Chondrocyte (in vitro differentiated cells): ENCODE data around the gene NR4A1. TPM values are rescaled to one million over a fixed set of nuclear protein-coding genes. Genes with fewer than 3 reads are reported as not detected.

Experiments used
- DNase-seq: peaks from one replicate; pipeline ENCODE4 v3.0.0; 2021; ENCODE audit warnings: mixed read lengths, low spot score
- H3K27ac Mint-ChIP-seq: one replicate; pipeline ENCODE4 v1.8.0; 2021; ENCODE audit warnings: mild to moderate bottlenecking, moderate library complexity, mixed read lengths; ENCODE audit not compliant: unreplicated experiment
- H3K27me3 Mint-ChIP-seq: 2 replicates; pipeline ENCODE4 v1.8.0; 2021; ENCODE audit warnings: low read depth, mixed read lengths
- H3K36me3 Mint-ChIP-seq: 2 replicates; pipeline ENCODE4 v1.8.0; 2021; ENCODE audit warnings: low read depth, mixed read lengths
- H3K4me1 Mint-ChIP-seq: 2 replicates; pipeline ENCODE4 v1.8.0; 2021; ENCODE audit warnings: low read depth, mild to moderate bottlenecking, mixed read lengths
- H3K4me3 Mint-ChIP-seq: one replicate; pipeline ENCODE4 v1.8.0; 2021; ENCODE audit warnings: mild to moderate bottlenecking, moderate library complexity, mixed read lengths; ENCODE audit not compliant: unreplicated experiment
- H3K9me3 Mint-ChIP-seq: 2 replicates; pipeline ENCODE4 v1.8.0; 2021; ENCODE audit warnings: low read depth, mixed read lengths
- CTCF ChIP-seq: fragments of 200-600 bp; sonication (generic); IDR thresholded peaks from 2 replicates; pipeline ENCODE4 v1.5.0; 2021; ENCODE audit warnings: antibody characterized with exemption, mild to moderate bottlenecking, moderate library complexity
- total RNA-seq: library from RNA; stranded (reverse); gene quantifications from 3 replicates; pipeline ENCODE4 v1.2.1, GENCODE V29; 2021

The NR4A1 gene
- total RNA-seq, 1 donor from 2014 or later: 7.3 TPM

GRCh38 chr12:52082988-52083637, 31.9 kb downstream of the NR4A1 start:
- TF ChIP-seq CTCF: peak; percentile 99
- no peak overlapping the region for H3K4me3 Mint-ChIP-seq
- H3K27ac Mint-ChIP-seq: peak overlapping the region; percentile 60
- H3K27me3 Mint-ChIP-seq: peaks cover 14% of the 10 kb centered on the region
- H3K9me3 Mint-ChIP-seq: no peaks in the 10 kb centered on the region
- no peak for DNase-seq
- peaks cover 19% of the 10 kb centered on the region for H3K4me1 Mint-ChIP-seq
- peaks cover 20% of the 10 kb centered on the region for H3K36me3 Mint-ChIP-seq

GRCh38 chr12:52083638-52083996, 32.4 kb downstream of the NR4A1 start:
- no peak overlapping the region for H3K4me3 Mint-ChIP-seq
- peaks cover 19% of the 10 kb centered on the region for H3K4me1 Mint-ChIP-seq
- H3K36me3 Mint-ChIP-seq: peaks cover 17% of the 10 kb centered on the region
- H3K27me3 Mint-ChIP-seq: peaks cover 14% of the 10 kb centered on the region
- no peak overlapping the region for H3K27ac Mint-ChIP-seq
- peak; percentile 62 for TF ChIP-seq CTCF
- no peaks in the 10 kb centered on the region for H3K9me3 Mint-ChIP-seq
- DNase-seq: no peak

GRCh38 chr12:52084491-52085231, 33.4 kb downstream of the NR4A1 start:
- Mint-ChIP-seq H3K27me3 (peaks cover 20% of the 10 kb centered on the region), H3K27ac (no peak overlapping the region), H3K9me3 (no peaks in the 10 kb centered on the region), H3K4me3 (no peak overlapping the region), H3K4me1 (peaks cover 19% of the 10 kb centered on the region), H3K36me3 (peaks cover 15% of the 10 kb centered on the region)
- TF ChIP-seq CTCF: no peak
- no peak for DNase-seq

GRCh38 chr12:52085682-52086180, 34.5 kb downstream of the NR4A1 start:
- H3K4me1 Mint-ChIP-seq: peaks cover 15% of the 10 kb centered on the region
- H3K4me3 Mint-ChIP-seq: no peak overlapping the region
- DNase-seq: no peak
- no peaks in the 10 kb centered on the region for H3K9me3 Mint-ChIP-seq
- H3K27me3 Mint-ChIP-seq: peaks cover 29% of the 10 kb centered on the region
- peaks cover 15% of the 10 kb centered on the region for H3K36me3 Mint-ChIP-seq
- no peak overlapping the region for H3K27ac Mint-ChIP-seq
- no peak for TF ChIP-seq CTCF

GRCh38 chr12:52086366-52086765, 35.1 kb downstream of the NR4A1 start:
- no peak overlapping the region for H3K27ac Mint-ChIP-seq
- H3K9me3 Mint-ChIP-seq: no peaks in the 10 kb centered on the region
- no peak for DNase-seq
- no peak overlapping the region for H3K4me3 Mint-ChIP-seq
- peaks cover 15% of the 10 kb centered on the region for H3K36me3 Mint-ChIP-seq
- peaks cover 35% of the 10 kb centered on the region for H3K27me3 Mint-ChIP-seq
- no peak for TF ChIP-seq CTCF
- peaks cover 14% of the 10 kb centered on the region for H3K4me1 Mint-ChIP-seq
